IPS-18a (cell line): ENCODE measurements around the gene FAM8A1.
"Not testable (repeated sequence)": the region's sequence is repeated elsewhere in the genome, so short reads cannot be mapped to it uniquely, and the experiment has no call there.

Experiments used
- H3K27ac ChIP-seq: one replicate; pipeline ENCODE4 v1.5.1; 2013; ENCODE audit warnings: low read length
- H3K27me3 ChIP-seq: one replicate; pipeline ENCODE4 v1.6.1; 2013; ENCODE audit warnings: mild to moderate bottlenecking, low read length; ENCODE audit not compliant: control insufficient read depth, insufficient read depth
- H3K36me3 ChIP-seq: one replicate; pipeline ENCODE4 v1.6.1; 2013; ENCODE audit warnings: low read depth, low read length; ENCODE audit not compliant: control insufficient read depth
- H3K4me1 ChIP-seq: one replicate; pipeline ENCODE4 v1.6.1; 2013; ENCODE audit warnings: low read depth, low read length; ENCODE audit not compliant: control insufficient read depth
- H3K4me3 ChIP-seq: one replicate; pipeline ENCODE4 v1.5.1; 2013; ENCODE audit warnings: low read length
- H3K9ac ChIP-seq: one replicate; pipeline ENCODE4 v1.6.1; 2013; ENCODE audit warnings: mild to moderate bottlenecking, low read length, moderate library complexity
- H3K9me3 ChIP-seq: one replicate; pipeline ENCODE4 v1.6.1; 2013; ENCODE audit warnings: low read depth, low read length; ENCODE audit not compliant: control insufficient read depth

FAM8A1 gene

GRCh38 chr6:17584241-17584803 is 15.8 kb upstream of the FAM8A1 start:
- no peak overlapping the region for H3K27ac ChIP-seq
- H3K9ac ChIP-seq = no peak overlapping the region
- no peaks in the 10 kb centered on the region for H3K36me3 ChIP-seq
- H3K9me3 ChIP-seq = no peaks in the 10 kb centered on the region
- H3K4me1 ChIP-seq = no peaks in the 10 kb centered on the region
- no peaks in the 10 kb centered on the region for H3K27me3 ChIP-seq
- H3K4me3 ChIP-seq = no peak overlapping the region

DNA sequence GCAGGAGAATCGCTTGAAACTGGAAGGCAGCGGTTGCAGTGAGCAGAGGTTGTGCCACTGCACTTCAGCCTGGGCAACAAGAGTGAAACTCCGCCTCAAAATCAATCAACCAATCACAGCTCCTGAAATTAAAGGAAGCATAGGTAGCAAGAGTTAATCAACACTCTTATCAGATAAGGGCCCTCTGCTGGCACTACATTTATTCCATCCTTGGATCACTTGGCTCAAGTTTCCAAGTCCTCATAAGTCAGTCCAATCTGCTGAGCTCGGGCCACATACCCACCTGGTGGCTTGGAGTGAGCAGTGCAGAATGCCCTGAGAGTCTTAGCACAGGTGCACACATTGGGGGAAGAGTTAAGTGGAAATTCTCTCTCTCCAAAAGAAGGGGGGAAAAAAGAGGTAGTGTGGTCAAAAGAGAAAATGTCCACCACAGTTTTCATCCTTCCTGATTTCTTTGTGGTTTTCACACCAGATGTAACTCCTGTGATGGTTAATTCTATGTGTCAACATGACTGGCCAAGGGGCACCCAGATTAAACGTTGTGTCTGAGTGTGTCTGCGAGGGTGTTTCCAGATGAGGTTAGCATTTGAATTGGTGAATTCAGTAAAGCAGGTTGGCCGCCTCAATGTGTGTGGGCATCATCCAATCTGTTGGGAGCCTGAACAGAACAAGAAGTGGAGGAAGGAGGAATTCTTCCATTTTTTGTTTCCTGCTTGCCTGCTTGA is 14.2 kb upstream of the FAM8A1 start:
- Histone ChIP-seq H3K27ac (no peak overlapping the region), H3K36me3 (no peaks in the 10 kb centered on the region), H3K27me3 (no peaks in the 10 kb centered on the region), H3K4me1 (no peaks in the 10 kb centered on the region), H3K4me3 (no peak overlapping the region), H3K9ac (no peak overlapping the region), H3K9me3 (no peaks in the 10 kb centered on the region)

DNA sequence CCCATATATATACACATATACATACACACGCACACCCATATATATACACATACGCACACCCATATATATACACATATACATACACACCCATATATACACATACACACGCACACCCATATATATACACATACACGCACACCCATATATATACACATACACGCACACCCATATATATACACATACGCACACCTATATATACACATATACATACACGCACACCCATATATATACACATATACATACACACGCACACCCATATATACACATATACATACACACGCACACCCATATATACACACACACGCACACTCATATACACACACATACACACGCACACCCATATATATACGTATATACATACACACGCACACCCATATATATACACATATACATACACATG is 13.5 kb upstream of the FAM8A1 start:
- H3K4me3 ChIP-seq, H3K4me1 ChIP-seq, H3K36me3 ChIP-seq, H3K9me3 ChIP-seq, H3K9ac ChIP-seq, H3K27me3 ChIP-seq, H3K27ac ChIP-seq: not testable (repeated sequence)

DNA sequence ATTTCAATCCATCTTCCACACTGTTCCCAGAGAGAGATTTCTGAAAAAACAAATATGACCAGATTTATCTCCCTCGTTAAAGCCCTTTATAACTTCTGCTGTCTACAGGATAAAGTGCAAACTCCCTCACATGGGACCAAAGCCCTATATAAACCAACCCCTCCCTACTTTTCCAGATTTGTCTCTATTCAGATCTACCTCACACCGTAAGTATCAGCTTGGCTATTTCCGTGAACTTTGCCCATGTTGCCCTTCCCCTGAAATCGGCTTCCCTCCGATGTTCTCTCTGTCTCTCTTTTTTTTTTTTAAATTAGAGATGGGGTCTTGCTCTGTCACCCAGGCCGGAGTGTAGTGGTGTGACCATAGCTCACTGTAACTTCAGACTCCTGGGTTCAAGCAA is 12.1 kb upstream of the FAM8A1 start:
- no peak overlapping the region for H3K27ac ChIP-seq
- no peak overlapping the region for H3K9ac ChIP-seq
- H3K36me3 ChIP-seq = no peaks in the 10 kb centered on the region
- H3K27me3 ChIP-seq = no peaks in the 10 kb centered on the region
- no peaks in the 10 kb centered on the region for H3K4me1 ChIP-seq
- no peak overlapping the region for H3K4me3 ChIP-seq
- H3K9me3 ChIP-seq = no peaks in the 10 kb centered on the region

DNA sequence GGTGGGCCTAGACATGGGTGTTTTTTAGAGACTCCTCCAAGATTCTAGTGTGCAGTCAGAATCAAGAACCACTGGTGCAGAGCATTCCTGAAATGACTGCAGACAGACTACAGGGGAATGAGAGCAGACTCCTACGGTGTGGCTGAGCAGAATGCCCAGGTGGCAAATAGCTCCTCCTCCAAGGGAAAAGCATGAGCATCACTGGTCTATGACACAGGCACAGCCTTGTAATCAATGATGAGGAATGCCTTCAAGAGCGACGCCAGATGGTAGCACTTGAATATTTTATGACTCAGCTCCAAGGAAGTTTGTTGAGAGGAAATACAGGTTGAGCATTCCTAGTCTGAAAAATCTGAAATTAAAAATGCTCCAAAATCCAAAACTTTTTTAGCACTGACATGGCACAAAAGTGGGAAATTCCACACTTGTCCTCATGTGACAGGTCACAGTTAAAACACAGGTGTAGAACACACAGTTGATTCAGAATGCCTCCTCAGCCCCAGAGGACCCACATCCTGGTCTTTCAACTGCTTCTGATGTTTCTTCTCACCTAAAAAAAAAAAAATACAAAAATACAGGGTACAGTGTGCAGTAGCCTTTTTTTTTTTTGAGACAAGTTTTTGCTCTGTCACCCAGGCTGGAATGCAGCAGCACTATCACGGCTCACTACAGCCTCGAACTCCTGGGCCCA is 10.6 kb upstream of the FAM8A1 start:
- H3K9me3 ChIP-seq = no peaks in the 10 kb centered on the region
- H3K4me3 ChIP-seq = no peak overlapping the region
- H3K27ac ChIP-seq = no peak overlapping the region
- no peaks in the 10 kb centered on the region for H3K36me3 ChIP-seq
- H3K9ac ChIP-seq = no peak overlapping the region
- H3K27me3 ChIP-seq = no peaks in the 10 kb centered on the region
- H3K4me1 ChIP-seq = no peaks in the 10 kb centered on the region

GRCh38 chr6:17591287-17591686 is 8.8 kb upstream of the FAM8A1 start:
- H3K27ac ChIP-seq = no peak overlapping the region
- no peak overlapping the region for H3K4me3 ChIP-seq
- H3K9me3 ChIP-seq = no peaks in the 10 kb centered on the region
- H3K27me3 ChIP-seq = no peaks in the 10 kb centered on the region
- no peaks in the 10 kb centered on the region for H3K4me1 ChIP-seq
- no peaks in the 10 kb centered on the region for H3K36me3 ChIP-seq
- H3K9ac ChIP-seq = no peak overlapping the region

DNA sequence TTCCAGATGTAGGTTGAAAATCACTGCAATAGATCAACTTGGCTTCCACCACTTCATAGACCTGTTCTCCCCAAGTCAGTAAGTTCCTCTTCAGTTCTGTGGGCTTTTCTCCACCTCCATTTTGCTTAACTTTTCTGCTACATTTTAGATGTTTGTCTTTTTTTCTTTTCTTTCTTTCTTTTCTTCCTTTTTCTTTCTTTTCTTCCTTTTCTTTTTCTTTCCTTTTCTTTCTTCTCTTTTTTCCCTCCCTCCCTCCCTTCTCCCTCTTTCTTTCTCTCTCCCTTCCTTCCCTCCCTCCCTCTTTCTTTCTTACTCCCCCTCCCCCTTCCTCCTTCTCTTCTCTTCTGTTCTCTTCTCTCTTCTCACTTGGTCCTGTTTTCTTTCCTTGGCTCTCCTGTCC is 6.9 kb upstream of the FAM8A1 start:
- no peaks in the 10 kb centered on the region for H3K27me3 ChIP-seq

DNA sequence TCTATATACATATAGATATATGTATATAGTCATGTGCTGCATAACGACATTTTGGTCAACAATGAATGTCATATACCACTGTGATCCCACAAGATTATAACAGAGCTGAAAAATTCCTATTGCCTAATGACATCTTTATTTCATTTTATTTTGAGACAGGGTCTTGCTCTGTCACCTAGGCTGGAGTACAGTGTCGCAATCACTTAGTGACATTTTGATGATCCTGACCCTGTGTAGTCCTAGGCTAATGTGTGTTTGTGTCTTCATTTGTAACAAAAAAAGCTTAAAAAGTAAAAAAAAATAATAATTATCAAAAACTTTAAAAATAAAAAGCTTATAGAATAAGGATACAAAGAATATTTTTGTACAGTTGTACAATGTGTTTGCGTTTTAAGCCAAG is 4.0 kb upstream of the FAM8A1 start:
- no peak overlapping the region for H3K9ac ChIP-seq
- no peaks in the 10 kb centered on the region for H3K9me3 ChIP-seq
- H3K4me3 ChIP-seq = no peak overlapping the region
- H3K36me3 ChIP-seq = no peaks in the 10 kb centered on the region
- H3K4me1 ChIP-seq = no peaks in the 10 kb centered on the region
- no peaks in the 10 kb centered on the region for H3K27me3 ChIP-seq
- H3K27ac ChIP-seq = no peak overlapping the region

More for the DNA sequence above, 6.9 kb upstream of the FAM8A1 start:
- Histone ChIP-seq H3K27ac (no peak overlapping the region), H3K9me3 (no peaks in the 10 kb centered on the region), H3K9ac (no peak overlapping the region), H3K36me3 (no peaks in the 10 kb centered on the region), H3K4me3 (no peak overlapping the region), H3K4me1 (no peaks in the 10 kb centered on the region)

- Histone ChIP-seq H3K36me3 (no peaks in the 10 kb centered on the region), H3K4me1 (peaks cover 4% of the 10 kb centered on the region), H3K27me3 (peaks cover 7% of the 10 kb centered on the region), H3K4me3 (peak overlapping the region; percentile 63), H3K9ac (peak overlapping the region; percentile 58), H3K9me3 (no peaks in the 10 kb centered on the region), H3K27ac (no peak overlapping the region)
Observed at GRCh38 chr6:17600527-17601385, 654 bp downstream of the FAM8A1 start.

- H3K9me3 ChIP-seq = no peaks in the 10 kb centered on the region
- H3K27ac ChIP-seq = no peak overlapping the region
- peaks cover 7% of the 10 kb centered on the region for H3K27me3 ChIP-seq
- peak overlapping the region; percentile 63 for H3K4me3 ChIP-seq
- H3K4me1 ChIP-seq = peaks cover 4% of the 10 kb centered on the region
- H3K9ac ChIP-seq = peak overlapping the region; percentile 58
- no peaks in the 10 kb centered on the region for H3K36me3 ChIP-seq
Observed at GRCh38 chr6:17601386-17601703, 1.2 kb downstream of the FAM8A1 start.

GRCh38 chr6:17602888-17603287 is 2.8 kb downstream of the FAM8A1 start:
- peaks cover 7% of the 10 kb centered on the region for H3K27me3 ChIP-seq
- no peak overlapping the region for H3K4me3 ChIP-seq
- no peak overlapping the region for H3K27ac ChIP-seq
- H3K9me3 ChIP-seq = no peaks in the 10 kb centered on the region
- H3K36me3 ChIP-seq = no peaks in the 10 kb centered on the region
- peaks cover 4% of the 10 kb centered on the region for H3K4me1 ChIP-seq
- no peak overlapping the region for H3K9ac ChIP-seq
